ENCODE results near the gene SCN8A.

DNA sequence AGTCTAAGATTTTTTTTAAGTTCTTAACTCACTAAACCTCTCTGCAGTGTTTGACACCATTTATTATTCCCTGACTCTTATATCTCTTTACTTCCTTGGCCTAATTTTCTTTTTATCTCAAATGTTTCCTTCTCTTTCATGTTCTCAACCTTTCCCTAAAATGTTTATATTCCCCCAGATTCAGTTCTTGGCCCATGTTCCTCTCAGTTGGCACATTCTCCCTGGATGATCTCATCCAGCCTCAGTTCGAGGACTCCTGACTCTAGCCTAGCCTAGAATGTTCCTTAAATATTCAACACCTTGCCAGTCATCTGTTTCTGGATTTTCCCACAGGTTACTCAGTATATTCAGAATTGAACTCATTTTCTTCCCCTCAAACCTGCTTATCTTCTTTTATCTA, 81.3 kb downstream of the SCN8A start:
- TF ChIP-seq CTCF (conservative IDR thresholded peaks at IDR 0.05; ENCODE audit: low read depth in 2 of 2), result no peak
- TF ChIP-seq EZH2 (IDR thresholded peaks at IDR 0.05; ENCODE audit: low read depth, unreplicated experiment), result no peak
- TF ChIP-seq POLR2AphosphoS5 (IDR thresholded peaks at IDR 0.05; ENCODE audit: low read depth), result no peak
- TF ChIP-seq REST (IDR thresholded peaks at IDR 0.05; ENCODE audit: unreplicated experiment), result no peak
- TF ChIP-seq NANOG (IDR thresholded peaks at IDR 0.05; ENCODE audit: borderline replicate concordance), result no peak
- no peak for TF ChIP-seq CREB1 (CRISPR knock-in tag; IDR thresholded peaks at IDR 0.05; ENCODE audit: low read depth)
- TF ChIP-seq STAT1 (IDR thresholded peaks at IDR 0.05; ENCODE audit: unreplicated experiment), result no peak

All from GM23338 (cell line).